HAP-1 (cell line): ENCODE data around the gene SULT1C3.

Experiments used
- DNase-seq, 2 experiments: peaks; one replicate each; pipeline ENCODE4 v3.0.0-alpha.2; 2016 to 2020; ENCODE audit warnings: low spot score in 2 of 2
- H3K27me3 ChIP-seq: fragments of 250-450 bp; sonication (Bioruptor Pico); 2 replicates; pipeline ENCODE4 v1.5.1; 2020; ENCODE audit warnings: low read depth, mild to moderate bottlenecking, moderate library complexity
- H3K36me3 ChIP-seq: fragments of 250-450 bp; sonication (Bioruptor Pico); replicated peaks from 2 replicates; pipeline ENCODE4 v1.5.1; 2020; ENCODE audit warnings: mild to moderate bottlenecking
- H3K4me1 ChIP-seq: fragments of 250-450 bp; sonication (Bioruptor Pico); 2 replicates; pipeline ENCODE4 v1.5.1; 2020; ENCODE audit warnings: mild to moderate bottlenecking
- H3K4me3 ChIP-seq: fragments of 250-450 bp; sonication (Bioruptor Pico); 2 replicates; pipeline ENCODE4 v1.5.1; 2020; ENCODE audit warnings: mild to moderate bottlenecking, moderate library complexity
- H3K9me3 ChIP-seq: fragments of 250-450 bp; sonication (Bioruptor Pico); 2 replicates; pipeline ENCODE4 v1.5.1; 2020; ENCODE audit warnings: mild to moderate bottlenecking, moderate library complexity
- in situ Hi-C: fragments of 300-500 bp; cut with MboI; formaldehyde crosslinking; loops from 3 replicates; pipeline ENCODE4 v1.14.3; 2020; ENCODE audit warnings: low sequenced_read_pairs, inconsistent platforms, mixed read lengths

SULT1C3 gene

DNA sequence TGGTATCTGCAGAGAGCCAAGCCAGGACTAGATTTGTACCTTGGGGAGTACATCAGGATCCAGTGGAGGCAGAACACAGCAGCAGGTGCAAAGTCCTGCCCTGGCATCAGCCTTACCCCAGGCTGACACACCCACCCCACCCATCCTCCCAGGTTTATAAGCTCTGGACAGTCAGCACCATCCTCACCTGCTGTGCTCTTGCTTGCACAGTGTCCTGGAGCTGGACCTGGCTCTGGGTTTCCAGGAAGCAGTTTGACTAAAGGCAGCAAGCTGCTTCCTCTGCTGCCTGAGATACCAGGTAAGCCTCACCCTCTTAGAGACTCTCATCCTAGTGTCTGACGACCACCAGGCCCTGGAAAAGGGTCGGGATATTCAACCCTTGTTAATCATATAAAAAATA, at the start of gene SULT1C3:
Gene SULT1C3, plus strand, starts transcription at position 183 of the 400 bp plus-strand sequence. CDS start 7,227 bp downstream, outside the sequence.
- no peaks in the 10 kb centered on the region for H3K27me3 ChIP-seq
- in situ Hi-C loops: no loop called here
- DNase-seq: no peak

DNA sequence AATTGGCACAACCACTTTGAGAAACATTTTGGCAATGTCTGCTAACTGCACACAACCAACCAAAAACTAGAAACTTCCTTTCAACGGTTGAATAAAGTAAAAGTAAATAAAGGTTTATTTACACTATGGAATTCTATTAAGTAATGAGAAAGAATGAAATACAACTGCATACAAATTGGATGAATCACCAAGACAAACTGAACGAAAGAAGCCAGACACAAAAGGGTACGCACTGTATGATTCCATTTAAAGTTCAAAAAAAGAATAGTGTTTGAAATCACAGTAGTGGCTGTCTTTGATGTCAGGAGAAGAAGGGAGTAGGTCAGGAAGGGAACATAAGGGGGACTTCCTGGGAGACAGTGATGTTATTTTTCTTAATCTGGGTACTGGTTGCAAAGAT, 46.5 kb upstream of the SULT1C3 start:
- H3K9me3 ChIP-seq: no peaks in the 10 kb centered on the region
- in situ Hi-C loops: loop anchor here (25.0 kb wide), 1 partner anchor 256 kb away; no protein-coding TSS in a partner anchor
- H3K36me3 ChIP-seq: no peaks in the 10 kb centered on the region
- no peak for DNase-seq
- H3K4me1 ChIP-seq: no peaks in the 10 kb centered on the region
- no peaks in the 10 kb centered on the region for H3K27me3 ChIP-seq
- no peak overlapping the region for H3K4me3 ChIP-seq

More for the DNA sequence above, at the start of gene SULT1C3:
- no peaks in the 10 kb centered on the region for H3K9me3 ChIP-seq
- no peaks in the 10 kb centered on the region for H3K36me3 ChIP-seq
- H3K4me3 ChIP-seq: no peak within 1 kb of the TSS
- no peaks in the 10 kb centered on the region for H3K4me1 ChIP-seq

DNA sequence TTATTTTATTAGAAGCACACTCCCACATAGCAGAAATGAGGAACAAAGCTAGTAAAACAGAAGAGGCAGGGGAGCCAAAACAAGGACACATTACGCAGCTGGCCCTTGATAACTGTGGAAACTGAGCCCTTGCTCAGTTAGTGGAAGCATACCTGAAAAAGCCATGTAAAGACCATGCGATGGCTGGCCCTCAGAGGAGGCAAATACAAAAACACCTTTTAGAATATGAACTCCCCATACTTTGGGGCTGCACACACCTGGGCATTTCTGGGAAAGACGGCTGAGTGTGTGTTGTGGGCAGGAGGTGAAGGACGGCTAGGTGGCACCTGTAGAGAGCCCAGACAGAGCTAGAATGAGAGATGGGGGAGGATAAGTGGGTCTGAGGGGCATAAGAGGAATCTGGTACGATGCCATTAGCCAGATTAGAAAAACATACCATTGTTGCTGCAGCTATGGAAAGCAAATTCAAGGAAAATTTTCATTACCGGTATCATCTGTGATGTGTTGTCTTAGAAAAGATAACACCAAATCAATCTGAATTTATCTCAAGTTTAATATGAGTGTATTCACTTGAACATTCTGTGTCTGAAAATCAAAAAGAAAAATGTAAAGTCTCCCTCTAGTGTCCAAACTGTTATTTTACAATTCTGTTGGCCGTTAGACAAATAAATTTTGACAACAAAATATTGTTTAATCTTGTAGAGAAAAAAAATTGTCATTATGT, 45.2 kb upstream of the SULT1C3 start:
- Histone ChIP-seq H3K36me3 (no peaks in the 10 kb centered on the region), H3K9me3 (no peaks in the 10 kb centered on the region), H3K27me3 (no peaks in the 10 kb centered on the region), H3K4me3 (no peak overlapping the region), H3K4me1 (no peaks in the 10 kb centered on the region)
- in situ Hi-C loops: loop anchor here (25.0 kb wide), 1 partner anchor 257 kb away; no protein-coding TSS in a partner anchor
- peak in 1 of 2 experiments; percentile 14 for DNase-seq

DNA sequence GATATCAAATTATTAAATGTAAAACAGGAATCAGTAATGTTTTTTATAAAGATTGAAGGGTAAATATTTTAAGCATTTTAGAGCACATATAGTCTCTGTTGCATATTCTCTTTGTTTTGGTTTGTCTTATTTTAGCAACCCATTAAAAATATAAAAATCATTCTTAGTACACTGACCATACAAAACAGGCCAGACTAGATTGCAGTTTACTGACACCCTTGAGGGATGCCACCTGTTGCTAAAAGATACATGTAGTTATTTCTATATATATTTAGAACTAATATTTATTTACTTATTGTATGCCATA, 44.7 kb upstream of the SULT1C3 start:
- no peaks in the 10 kb centered on the region for H3K4me1 ChIP-seq
- in situ Hi-C loops: loop anchor here (25.0 kb wide), 1 partner anchor 258 kb away; no protein-coding TSS in a partner anchor
- no peak overlapping the region for H3K4me3 ChIP-seq
- no peaks in the 10 kb centered on the region for H3K9me3 ChIP-seq
- H3K27me3 ChIP-seq: no peaks in the 10 kb centered on the region
- no peaks in the 10 kb centered on the region for H3K36me3 ChIP-seq
- no peak for DNase-seq

DNA sequence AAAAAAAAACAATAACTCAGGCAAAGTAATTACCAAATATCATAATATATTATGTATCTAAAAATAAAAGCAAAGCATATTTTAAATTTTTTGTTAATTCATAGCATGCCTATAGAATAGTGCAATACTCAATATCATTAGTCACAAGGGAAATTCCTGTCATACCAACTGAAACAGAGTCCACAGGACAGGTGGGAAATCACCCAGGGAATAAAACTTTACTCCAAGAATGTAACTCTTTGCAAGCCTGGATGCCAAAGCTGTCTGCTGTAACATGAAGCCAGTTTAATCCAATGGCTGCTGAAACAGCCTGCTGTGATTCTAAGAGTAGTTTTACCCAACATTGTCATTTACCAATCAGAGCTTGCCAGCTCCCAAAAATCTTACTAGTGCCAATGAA, 40.0 kb upstream of the SULT1C3 start:
- Histone ChIP-seq H3K27me3 (no peaks in the 10 kb centered on the region), H3K4me1 (no peaks in the 10 kb centered on the region), H3K4me3 (no peak overlapping the region), H3K36me3 (no peaks in the 10 kb centered on the region), H3K9me3 (no peaks in the 10 kb centered on the region)
- DNase-seq: no peak
- in situ Hi-C loops: loop anchor here (25.0 kb wide), 1 partner anchor 262 kb away; no protein-coding TSS in a partner anchor

DNA sequence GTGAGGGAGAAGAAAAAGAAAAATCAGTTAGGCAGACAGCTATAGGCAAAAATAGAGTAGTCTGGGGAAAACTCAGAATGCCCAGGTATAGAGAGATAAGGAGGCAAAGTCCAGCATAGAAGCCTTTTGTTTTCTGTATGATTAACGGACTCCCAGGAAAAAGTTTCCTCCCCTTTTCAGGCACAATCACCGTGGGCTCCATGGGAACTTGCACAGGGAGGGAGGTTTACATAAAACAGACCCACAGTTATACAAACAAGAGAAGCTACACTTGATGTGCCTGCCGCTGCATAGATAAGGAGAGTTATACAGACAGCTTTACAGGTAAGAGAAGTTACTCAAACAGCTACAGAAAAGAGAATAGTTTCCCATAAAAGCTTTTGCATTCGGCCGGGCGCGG, 39.2 kb upstream of the SULT1C3 start:
- Histone ChIP-seq H3K36me3 (no peaks in the 10 kb centered on the region), H3K4me1 (no peaks in the 10 kb centered on the region), H3K9me3 (no peaks in the 10 kb centered on the region), H3K4me3 (no peak overlapping the region), H3K27me3 (no peaks in the 10 kb centered on the region)
- DNase-seq: no peak
- in situ Hi-C loops: no loop called here

DNA sequence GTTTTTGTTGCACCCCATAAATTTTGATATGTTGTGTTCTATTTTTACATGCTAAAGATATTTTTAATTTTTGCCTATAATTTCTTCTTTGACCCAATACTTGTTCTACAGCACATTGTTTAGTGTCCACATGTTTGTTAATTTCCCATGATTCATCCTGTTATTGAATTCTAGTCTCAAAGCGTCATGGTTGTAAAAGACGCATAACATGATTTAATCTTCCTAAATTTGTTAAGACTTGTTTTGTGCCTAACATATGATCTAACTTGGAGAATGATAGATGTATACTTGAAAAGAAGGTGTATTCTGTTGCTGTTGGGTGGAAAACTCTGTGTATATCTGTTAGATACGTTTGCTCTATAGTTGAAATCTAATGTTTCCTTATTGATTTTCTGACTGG, 27.1 kb upstream of the SULT1C3 start:
- no peaks in the 10 kb centered on the region for H3K36me3 ChIP-seq
- in situ Hi-C loops: no loop called here
- H3K27me3 ChIP-seq: no peaks in the 10 kb centered on the region
- H3K4me1 ChIP-seq: no peaks in the 10 kb centered on the region
- no peaks in the 10 kb centered on the region for H3K9me3 ChIP-seq
- no peak for DNase-seq
- no peak overlapping the region for H3K4me3 ChIP-seq

DNA sequence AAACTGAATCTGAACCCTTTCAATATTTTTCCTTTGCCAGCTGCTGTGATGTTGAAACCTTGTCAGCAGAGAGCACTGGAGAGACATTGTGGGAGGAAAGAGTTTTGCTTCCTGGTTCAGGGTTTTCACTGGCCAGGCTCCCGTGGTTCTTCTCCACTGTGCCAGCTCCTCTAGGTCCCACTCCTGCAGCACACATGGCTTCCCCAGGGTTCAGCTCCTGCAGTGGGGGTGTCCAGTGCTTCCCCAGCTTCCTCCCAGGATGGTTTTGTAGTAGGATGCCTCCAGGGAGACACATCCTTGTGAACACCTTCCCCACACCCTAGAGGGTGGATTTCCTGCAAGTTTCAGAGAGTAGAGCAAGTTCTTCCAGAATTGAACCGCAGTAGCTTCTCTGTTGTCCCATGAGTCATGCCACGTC, 24.0 kb upstream of the SULT1C3 start:
- H3K4me3 ChIP-seq: no peak overlapping the region
- H3K36me3 ChIP-seq: no peaks in the 10 kb centered on the region
- no peaks in the 10 kb centered on the region for H3K9me3 ChIP-seq
- in situ Hi-C loops: no loop called here
- no peaks in the 10 kb centered on the region for H3K27me3 ChIP-seq
- no peak for DNase-seq
- no peaks in the 10 kb centered on the region for H3K4me1 ChIP-seq

DNA sequence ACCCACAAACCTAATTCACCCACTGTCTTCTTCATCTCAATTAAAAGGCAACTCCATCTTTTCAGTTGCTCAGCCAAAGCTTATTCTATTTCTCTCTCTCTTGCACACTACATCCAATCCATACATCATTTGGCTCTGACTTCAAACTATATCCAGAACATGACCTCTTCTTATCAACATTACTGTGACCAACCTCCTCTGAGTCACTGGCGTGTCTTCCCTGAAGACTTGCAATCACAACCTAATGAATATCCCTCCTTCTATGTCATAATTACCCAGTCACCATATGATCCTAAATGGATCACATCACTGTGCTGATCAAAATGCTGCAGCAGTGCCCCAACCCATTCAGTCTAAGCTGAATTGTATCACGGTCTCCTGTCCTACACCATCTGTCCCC, 22.6 kb upstream of the SULT1C3 start:
- Histone ChIP-seq H3K27me3 (no peaks in the 10 kb centered on the region), H3K36me3 (no peaks in the 10 kb centered on the region), H3K4me1 (no peaks in the 10 kb centered on the region), H3K4me3 (no peak overlapping the region), H3K9me3 (no peaks in the 10 kb centered on the region)
- in situ Hi-C loops: no loop called here
- DNase-seq: no peak

DNA sequence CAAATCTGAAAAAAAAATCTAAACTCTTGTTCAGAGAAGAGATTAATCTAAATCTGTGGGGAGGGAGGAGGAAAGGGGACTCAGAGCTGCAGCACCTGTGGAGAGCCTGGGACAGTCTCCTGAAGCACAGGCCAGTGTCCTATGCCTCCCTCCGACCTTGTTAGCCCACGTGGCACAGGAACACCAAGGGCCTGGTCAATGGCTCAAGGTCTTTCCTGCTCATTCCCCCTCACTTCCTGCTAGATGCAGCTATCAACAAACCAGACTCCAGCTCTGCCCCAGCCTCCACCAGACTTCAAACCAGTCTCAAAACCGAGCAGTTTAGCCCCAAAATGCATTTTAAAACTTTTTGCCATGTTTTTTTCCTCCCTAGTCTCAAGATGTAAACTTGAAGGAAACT, 20.1 kb upstream of the SULT1C3 start:
- H3K36me3 ChIP-seq: no peaks in the 10 kb centered on the region
- no peak for DNase-seq
- H3K27me3 ChIP-seq: no peaks in the 10 kb centered on the region
- H3K4me1 ChIP-seq: no peaks in the 10 kb centered on the region
- no peaks in the 10 kb centered on the region for H3K9me3 ChIP-seq
- in situ Hi-C loops: no loop called here
- H3K4me3 ChIP-seq: no peak overlapping the region

DNA sequence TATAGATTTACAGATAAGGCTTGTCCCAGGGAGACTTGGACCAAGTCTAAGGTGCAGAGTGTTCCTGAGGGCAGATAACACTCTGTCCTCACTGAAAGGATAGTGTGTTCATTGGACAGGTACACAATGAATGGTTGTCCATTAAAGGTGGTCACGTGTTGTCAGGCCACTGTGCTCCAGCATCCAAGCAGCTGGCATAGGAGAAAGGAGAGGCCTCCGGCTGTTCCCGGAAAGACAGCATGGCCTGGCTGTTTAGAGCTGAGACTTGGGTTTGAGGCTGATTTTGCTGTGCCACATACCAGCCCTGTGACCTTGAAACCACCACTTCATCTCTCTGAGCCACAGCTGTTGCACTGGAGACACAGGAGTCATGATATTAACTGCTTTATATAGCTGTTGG, 19.6 kb upstream of the SULT1C3 start:
- no peak for DNase-seq
- Histone ChIP-seq H3K36me3 (no peaks in the 10 kb centered on the region), H3K27me3 (no peaks in the 10 kb centered on the region), H3K4me3 (no peak overlapping the region), H3K9me3 (no peaks in the 10 kb centered on the region), H3K4me1 (no peaks in the 10 kb centered on the region)
- in situ Hi-C loops: no loop called here

DNA sequence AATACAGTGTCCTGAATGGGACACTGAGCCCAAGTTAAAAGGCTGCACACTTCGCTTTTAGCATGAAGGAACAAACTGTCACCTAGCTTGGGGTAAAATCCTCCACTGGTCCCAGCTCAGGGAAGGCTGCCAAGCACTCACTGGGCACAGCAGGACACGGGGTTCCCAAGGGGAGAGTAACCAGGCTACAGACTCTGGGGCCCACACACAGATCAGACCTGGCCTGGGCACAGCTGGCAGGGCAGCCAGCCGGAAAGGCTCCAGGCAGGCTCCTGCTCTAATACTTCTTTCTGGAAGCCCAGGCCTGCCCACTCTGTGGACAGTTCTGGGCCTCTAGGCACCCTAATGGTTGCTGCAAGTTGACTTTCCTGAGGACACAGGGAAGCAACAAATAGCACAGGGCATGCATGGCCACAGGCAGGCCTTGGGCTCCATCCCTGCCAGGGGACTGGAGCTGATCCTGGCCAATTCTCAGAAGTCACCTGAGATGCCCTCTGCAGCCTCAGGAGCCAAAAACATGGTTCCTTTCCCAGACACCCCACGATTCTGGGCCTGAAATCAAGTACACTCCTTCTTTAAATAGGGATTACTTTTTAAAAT, 18.7 kb upstream of the SULT1C3 start:
- in situ Hi-C loops: no loop called here
- Histone ChIP-seq H3K4me3 (no peak overlapping the region), H3K27me3 (no peaks in the 10 kb centered on the region), H3K36me3 (no peaks in the 10 kb centered on the region), H3K4me1 (no peaks in the 10 kb centered on the region), H3K9me3 (no peaks in the 10 kb centered on the region)
- no peak for DNase-seq

DNA sequence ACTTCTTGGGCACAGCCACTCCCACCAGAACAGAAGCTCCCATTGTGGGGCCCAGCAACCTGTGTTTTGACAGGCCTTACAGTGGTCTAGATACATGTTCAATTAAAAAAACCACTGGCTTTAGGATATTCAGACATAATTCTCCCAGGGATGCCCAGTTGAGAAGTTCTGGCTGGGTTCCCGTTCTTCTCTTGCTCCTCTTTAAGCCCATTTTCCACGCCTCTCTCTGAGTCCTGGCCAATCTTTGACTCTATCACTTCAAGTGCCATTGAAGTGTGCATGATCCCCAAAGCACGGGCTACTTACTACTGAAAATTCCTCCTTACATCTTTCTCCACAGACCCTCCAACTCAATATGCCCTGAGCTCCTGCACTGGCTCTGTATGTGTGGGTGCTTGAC, 17.5 kb upstream of the SULT1C3 start:
- Histone ChIP-seq H3K4me1 (no peaks in the 10 kb centered on the region), H3K36me3 (no peaks in the 10 kb centered on the region), H3K4me3 (no peak overlapping the region), H3K27me3 (no peaks in the 10 kb centered on the region), H3K9me3 (no peaks in the 10 kb centered on the region)
- DNase-seq: no peak
- in situ Hi-C loops: no loop called here

DNA sequence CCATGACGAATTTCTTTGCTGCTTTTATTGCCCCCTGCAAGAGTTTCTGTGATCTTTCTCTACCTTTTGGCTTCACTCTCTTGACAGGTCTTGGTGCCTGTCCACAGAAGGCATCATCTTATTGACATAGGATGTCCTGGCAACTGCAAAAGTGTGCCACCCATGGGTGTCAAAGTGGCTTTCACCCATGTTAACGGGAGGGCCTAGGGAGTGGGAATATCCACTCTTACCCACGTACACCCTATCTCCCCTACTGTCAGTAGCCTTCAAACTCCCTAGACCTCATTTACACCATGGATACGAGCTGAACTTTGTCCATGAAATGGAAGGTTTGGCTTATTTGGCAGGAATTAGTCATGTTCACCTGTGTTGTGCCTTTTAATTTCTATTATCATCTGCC, 16.2 kb upstream of the SULT1C3 start:
- in situ Hi-C loops: no loop called here
- H3K9me3 ChIP-seq: no peaks in the 10 kb centered on the region
- no peak overlapping the region for H3K4me3 ChIP-seq
- H3K4me1 ChIP-seq: no peaks in the 10 kb centered on the region
- H3K27me3 ChIP-seq: no peaks in the 10 kb centered on the region
- no peak for DNase-seq
- no peaks in the 10 kb centered on the region for H3K36me3 ChIP-seq
